ENCODE results near the gene LCAT. TPM values are rescaled to one million over a fixed set of nuclear protein-coding genes. Genes with fewer than 3 reads are reported as not detected.

LCAT gene
- total RNA-seq, 1 experiment from 2014 or later: 6.0 TPM

- no peak for DNase-seq (ENCODE audit: low read depth)
Measured at GRCh38 chr16:67914758-67915495, 29.0 kb downstream of the LCAT start.

GRCh38 chr16:67910158-67910557 is 33.8 kb downstream of the LCAT start:
- DNase-seq (ENCODE audit: low read depth): peak; percentile 32

- DNase-seq (ENCODE audit: low read depth): no peak
Measured at GRCh38 chr16:67909056-67909742, 34.7 kb downstream of the LCAT start.

- DNase-seq (ENCODE audit: low read depth): no peak
Measured at GRCh38 chr16:67907397-67908180, 36.3 kb downstream of the LCAT start.

- no peak for DNase-seq (ENCODE audit: low read depth)
Measured at GRCh38 chr16:67902831-67903230, 41.1 kb downstream of the LCAT start.

- DNase-seq (ENCODE audit: low read depth): no peak
Measured at GRCh38 chr16:67901734-67902133, 42.2 kb downstream of the LCAT start.

- DNase-seq (ENCODE audit: low read depth): no peak
Measured at GRCh38 chr16:67897231-67897630, 46.7 kb downstream of the LCAT start.

GRCh38 chr16:67893743-67894399 is 50.0 kb downstream of the LCAT start:
- DNase-seq (ENCODE audit: low read depth): no peak

- peak; percentile 93 for DNase-seq (ENCODE audit: low read depth)
Measured at GRCh38 chr16:67892899-67893742, 50.8 kb downstream of the LCAT start, which contains the start of gene PSKH1. Gene PSKH1, plus strand, starts transcription at chr16:67893254. Its CDS starts 15,496 bp downstream, at chr16:67908750.

GRCh38 chr16:67892375-67892774 is 51.5 kb downstream of the LCAT start:
- no peak for DNase-seq (ENCODE audit: low read depth)

Other genes starting within 250 kb of the LCAT start
- 11.1 and 12.4 TPM in 2 replicates for gene GFOD2, start 224.8 kb downstream of the LCAT start, total RNA-seq (2014; rRNA removed; shearing (Covaris generic))
- gene RANBP10, start 137.6 kb downstream of the LCAT start, total RNA-seq (2014; rRNA removed; shearing (Covaris generic)): 2.6 and 2.9 TPM in 2 replicates
- 0.49 TPM in 1 of 2 replicates, not detected in the other for gene TSNAXIP1, start 137.2 kb downstream of the LCAT start, total RNA-seq (2014; rRNA removed; shearing (Covaris generic))
- 36.2 and 41.8 TPM in 2 replicates for gene THAP11, start 101.8 kb downstream of the LCAT start, total RNA-seq (2014; rRNA removed; shearing (Covaris generic))
- 392 and 459 TPM in 2 replicates for gene NUTF2, start 97.2 kb downstream of the LCAT start, total RNA-seq (2014; rRNA removed; shearing (Covaris generic))
- gene CENPT, start 96.4 kb downstream of the LCAT start, total RNA-seq (2014; rRNA removed; shearing (Covaris generic)): 28.5 and 31.2 TPM in 2 replicates
- gene EDC4, start 71.1 kb downstream of the LCAT start, total RNA-seq (2014; rRNA removed; shearing (Covaris generic)): 39.7 and 42.4 TPM in 2 replicates
- 1.3 TPM in 1 of 2 replicates, not detected in the other for gene NRN1L, start 59.2 kb downstream of the LCAT start, total RNA-seq (2014; rRNA removed; shearing (Covaris generic))
- gene PSKH1, start 50.9 kb downstream of the LCAT start, total RNA-seq (2014; rRNA removed; shearing (Covaris generic)): 4.7 and 5.5 TPM in 2 replicates
- 0.24 and 0.98 TPM in 2 replicates for gene CTRL, start 12.3 kb downstream of the LCAT start, total RNA-seq (2014; rRNA removed; shearing (Covaris generic))
- 75.7 and 107 TPM in 2 replicates for gene PSMB10, start 7.3 kb downstream of the LCAT start, total RNA-seq (2014; rRNA removed; shearing (Covaris generic))
- 23.6 and 37.0 TPM in 2 replicates for gene SLC12A4, start 24.5 kb upstream of the LCAT start, total RNA-seq (2014; rRNA removed; shearing (Covaris generic))
- gene DPEP3, start 36.4 kb upstream of the LCAT start, total RNA-seq (2014; rRNA removed; shearing (Covaris generic)): not detected in 2 replicates
- gene DPEP2, start 55.4 kb upstream of the LCAT start, total RNA-seq (2014; rRNA removed; shearing (Covaris generic)): not detected in 2 replicates
- not detected in 2 replicates for gene DPEP2NB, start 71.8 kb upstream of the LCAT start, total RNA-seq (2014; rRNA removed; shearing (Covaris generic))
- 6.6 and 9.3 TPM in 2 replicates for gene DDX28, start 79.1 kb upstream of the LCAT start, total RNA-seq (2014; rRNA removed; shearing (Covaris generic))
- gene DUS2, start 79.2 kb upstream of the LCAT start, total RNA-seq (2014; rRNA removed; shearing (Covaris generic)): 18.7 and 18.9 TPM in 2 replicates
- gene NFATC3, start 141.2 kb upstream of the LCAT start, total RNA-seq (2014; rRNA removed; shearing (Covaris generic)): 22.0 and 22.5 TPM in 2 replicates